GM21526 (cell line): ENCODE results near the gene ADAMTS13.

Experiments
- ATAC-seq: cut with Tn5 transposase; IDR thresholded peaks from one replicate; pipeline ENCODE4 v1.9.1; 2021; ENCODE audit warnings: moderate library complexity; ENCODE audit not compliant: unreplicated experiment, low FRiP score

ADAMTS13 gene

DNA sequence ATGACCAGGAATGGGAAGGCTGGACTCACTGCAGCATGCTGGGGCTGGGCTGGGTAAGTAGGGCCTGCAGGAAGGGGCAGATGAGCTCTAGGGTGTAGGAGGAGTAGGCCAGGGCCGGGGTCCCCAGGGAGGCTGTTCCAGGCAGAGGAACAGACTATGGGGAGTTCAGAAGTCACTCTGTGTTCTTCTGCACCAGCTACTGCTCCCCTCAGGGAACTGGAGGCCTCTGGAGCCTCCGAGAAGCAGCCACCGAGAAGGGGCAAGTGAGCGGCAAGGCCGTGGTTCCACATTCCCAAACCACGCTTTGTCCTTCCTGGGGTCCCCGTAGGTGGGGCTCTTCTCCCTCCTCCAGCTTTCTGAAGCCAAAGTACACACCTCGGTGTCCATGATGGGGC lies 65.2 kb downstream of the ADAMTS13 start:
- no peak for ATAC-seq

DNA sequence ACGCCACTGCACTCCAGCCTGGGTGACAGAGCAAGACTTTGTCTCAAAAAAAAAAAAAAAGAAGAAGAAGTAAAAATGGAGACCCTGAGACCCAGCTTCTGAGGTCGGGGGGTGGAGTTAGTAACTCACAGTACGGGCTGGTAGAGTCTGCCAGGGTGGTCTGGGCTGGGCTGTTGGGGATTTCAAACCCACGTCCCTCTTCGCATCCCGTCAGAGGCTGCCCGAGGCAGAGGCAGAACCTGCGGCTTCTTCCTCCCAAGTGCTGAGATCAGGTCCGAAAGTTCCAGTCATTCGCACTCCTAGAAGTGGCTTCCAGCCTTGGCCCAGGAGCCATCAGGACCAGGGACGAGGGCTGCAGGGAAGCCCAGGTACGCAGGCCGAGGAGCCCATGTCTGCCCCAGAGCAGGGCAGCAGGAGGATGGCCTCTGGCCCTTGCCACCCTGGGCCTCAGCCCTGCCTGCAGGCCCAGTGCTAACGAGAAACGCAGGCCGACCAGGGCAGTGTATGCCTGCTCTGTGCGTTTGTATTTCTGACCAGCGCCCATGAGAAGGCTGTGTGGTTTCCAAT lies 66.6 kb downstream of the ADAMTS13 start:
- ATAC-seq = no peak

DNA sequence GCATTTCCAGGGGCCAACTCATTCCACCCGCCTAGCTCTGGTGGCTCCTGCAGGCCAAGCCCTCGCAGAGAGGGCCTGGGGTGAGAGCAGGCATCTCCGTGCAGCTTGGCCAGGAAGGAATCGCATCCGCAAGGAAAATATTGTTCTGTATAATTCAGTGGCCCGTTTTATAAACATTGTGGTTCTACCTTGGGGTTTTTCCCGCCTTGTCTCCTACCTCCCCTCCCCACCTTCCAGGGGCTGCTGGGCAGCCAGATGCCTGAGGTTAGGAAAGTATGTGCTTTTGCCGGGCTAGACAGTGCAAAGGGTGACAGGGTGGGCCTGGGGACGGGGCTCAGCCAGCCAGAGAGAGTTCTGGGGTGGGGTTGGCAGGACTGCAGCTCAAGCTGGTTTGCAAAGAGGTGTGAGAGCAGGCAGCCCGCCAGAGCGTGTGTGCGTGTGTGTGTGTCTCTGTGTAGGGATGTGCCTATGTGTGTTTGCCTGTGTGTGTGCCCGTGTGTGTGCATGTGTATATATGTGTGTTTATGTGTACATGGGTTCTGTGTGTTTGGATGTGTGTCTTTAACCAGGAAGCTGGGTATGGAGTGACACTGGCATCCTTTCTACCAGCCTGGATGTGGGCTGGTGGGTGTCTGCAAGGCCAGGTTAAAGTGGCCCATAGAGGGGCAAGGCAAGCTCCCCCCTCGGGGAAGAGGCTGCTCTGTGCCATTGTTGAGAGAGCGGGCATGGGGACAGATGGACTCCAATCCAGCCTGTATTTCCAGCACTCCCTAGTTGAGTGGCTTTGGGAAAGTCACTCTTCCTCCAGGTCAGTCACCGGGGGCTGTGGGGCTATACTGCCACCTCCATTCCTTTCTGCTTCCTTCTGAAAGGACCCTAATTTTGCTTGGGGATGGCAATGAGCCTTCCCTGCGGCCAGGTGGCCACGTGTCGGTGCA lies 67.4 kb downstream of the ADAMTS13 start:
- no peak for ATAC-seq

DNA sequence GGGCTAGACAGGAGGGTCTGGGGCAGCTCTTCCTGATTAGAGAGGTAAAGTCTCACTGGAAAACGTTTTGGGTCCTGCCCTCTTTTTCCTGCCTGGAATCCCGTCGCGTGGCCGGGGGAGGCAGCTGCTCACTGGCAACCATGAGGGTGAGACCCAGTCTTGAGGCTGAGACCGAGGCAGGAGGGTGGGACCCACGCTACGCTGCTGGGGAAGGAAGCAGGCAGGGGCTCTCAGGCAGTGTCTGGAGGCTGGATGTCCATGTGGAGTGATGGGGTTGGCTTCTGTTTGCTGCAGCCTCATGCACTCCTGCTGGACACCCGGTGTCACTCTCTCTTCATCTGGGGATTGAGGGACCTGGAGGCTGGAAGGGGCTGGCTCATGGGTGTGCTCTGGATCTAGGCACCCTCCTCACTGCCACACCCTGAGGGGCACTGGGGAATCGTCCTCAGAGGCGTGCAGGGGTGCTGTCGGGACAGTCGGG lies 68.1 kb downstream of the ADAMTS13 start:
- ATAC-seq = no peak

DNA sequence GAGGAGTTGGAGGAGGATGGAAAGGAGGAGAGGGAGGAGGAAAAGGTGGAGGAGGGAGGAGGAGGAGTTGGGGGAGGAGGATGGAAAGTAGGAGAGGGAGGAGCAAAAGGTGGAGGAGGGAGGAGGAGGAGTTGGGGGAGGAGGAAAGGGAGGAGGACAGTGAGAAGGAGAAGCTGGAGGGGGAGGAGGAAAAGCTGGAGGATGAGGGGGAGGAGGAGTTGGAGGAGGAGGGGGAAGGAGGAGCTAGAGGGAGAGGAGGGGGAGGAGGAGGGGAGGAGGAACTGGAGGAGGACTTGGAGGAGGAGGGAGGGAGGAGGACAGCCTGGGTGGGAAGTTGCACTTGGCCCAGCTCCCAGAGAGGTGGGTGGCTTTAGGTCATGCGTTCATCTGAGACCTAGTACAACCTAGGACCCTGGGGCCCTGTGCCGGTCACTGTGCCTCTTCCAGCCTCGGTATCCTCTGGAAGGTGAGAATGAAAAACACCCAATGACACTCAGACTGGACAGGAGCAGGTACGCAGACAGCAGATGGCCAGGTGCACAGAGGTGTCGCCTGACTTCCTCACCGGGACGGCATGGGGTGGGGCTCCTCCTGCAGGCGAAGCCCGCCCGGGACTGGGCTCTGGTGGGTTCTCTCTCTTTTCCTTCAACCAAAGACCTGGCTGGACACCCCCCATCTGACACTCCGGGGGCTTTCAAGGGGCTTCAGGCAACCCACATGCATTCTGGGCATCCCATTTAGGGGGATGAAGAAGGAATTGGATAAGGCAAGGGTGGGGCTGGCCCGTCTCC lies 68.9 kb downstream of the ADAMTS13 start:
- ATAC-seq = no peak

DNA sequence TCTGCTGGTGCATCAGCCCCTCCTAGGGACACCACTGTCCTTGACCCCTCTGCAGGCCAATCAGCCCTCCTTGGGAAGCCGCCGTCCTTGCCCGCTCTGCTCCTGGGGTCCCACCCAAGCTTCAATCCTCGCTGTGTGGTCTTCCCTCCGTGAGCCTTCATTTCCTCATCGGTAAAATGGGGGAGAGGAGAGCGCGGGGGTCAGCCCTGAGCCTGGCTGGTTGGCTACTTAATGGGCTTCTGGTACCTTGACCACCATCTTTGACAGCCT lies 69.4 kb downstream of the ADAMTS13 start:
- no peak for ATAC-seq

DNA sequence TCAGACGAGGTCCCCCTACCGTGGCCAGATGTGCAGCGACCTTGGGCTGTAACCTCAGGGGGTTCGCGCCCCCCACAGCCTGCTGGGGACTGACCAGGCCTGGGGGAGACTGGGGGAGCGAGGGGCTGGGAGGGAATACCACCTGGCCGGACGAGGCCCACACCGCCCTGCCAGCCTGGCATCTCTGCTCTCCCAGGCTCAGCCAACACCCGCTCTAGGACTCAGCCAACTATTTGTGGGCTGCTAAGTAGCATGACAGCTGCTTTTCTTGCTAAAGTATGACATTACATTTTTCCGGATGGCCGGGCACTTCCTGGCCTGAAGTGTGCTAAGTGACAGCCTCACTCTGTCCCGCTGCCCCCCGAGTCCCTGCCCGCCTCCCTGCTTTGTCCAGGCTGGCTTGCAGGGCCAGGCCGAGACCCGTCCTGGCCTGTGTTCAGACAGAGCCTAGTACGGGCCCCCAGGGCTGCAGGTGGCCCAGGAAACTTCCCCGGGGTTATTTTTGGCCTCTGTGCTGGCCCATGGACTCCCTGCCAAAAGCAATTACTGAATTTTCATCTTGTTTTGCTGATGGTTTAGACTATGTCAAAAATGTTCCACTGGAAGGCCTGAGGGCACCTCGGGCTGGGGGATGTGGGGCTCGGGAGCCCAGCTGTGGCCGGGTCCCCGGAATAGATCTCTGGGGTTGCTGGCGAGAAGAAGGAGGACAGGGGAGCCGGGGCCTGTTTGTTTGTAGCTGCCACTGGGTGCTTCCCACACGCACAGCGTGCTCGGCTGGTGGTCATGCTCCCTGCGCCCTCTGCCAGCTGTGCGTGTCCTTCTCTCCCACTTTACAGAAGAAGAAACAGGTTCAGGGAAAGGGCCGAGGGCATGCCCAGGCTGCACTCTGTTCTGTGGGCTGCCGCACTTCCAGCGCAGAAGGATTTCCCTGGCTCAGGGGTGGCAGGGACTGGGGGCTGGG lies 70.2 kb downstream of the ADAMTS13 start:
- ATAC-seq = no peak

DNA sequence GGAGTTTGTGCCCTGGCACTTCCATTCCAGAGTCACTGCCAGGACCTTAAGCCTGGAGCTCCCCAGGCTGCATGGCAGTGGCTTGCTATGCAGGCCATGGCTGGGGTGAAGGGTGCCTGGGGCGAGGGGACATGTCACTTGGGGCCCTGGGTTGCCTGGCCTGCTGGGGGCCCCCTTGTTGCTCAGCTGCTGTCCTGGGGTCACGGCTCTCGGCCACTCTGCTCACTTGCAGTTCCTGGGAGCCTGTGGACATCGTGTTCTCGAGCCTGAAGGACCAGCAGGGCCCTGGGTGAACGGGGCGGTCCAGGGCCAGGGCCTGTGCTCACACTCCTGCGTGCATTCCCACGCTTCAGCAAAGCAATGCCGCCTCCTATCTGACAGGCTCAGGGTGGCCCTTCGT lies 71.3 kb downstream of the ADAMTS13 start:
- no peak for ATAC-seq

DNA sequence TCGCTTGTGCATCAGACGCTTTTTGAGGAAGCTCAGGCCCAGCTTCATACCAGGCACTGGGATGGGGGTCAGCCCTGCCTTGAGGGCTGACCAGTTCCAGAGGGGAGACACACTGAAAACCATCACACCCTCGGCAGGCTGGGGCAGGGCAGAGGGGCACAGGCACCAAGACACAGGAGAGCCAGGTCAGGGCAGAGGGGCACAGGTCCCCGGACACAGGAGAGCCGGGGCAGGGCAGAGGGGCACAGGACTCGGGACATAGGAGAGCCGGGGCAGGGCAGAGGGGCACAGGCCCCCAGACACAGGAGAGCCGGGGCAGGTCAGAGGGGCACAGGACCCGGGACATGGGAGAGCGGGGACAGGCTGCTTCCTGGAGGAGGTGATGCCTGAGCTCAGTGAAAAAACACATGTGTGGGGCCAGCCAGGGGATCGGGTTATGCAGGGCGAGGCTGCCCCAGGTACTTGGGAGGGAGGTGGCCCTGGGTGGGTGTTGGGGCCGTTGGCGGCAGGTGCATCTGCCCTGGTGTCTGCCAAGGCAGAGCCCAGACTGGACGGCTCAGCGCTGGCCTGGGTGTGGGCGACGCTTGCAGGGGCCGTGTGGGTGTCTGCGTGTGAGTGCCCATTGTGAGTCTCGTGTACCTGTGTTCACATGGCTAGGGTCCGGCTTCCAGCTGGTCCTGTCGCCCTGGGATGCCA lies 71.8 kb downstream of the ADAMTS13 start:
- ATAC-seq = no peak

DNA sequence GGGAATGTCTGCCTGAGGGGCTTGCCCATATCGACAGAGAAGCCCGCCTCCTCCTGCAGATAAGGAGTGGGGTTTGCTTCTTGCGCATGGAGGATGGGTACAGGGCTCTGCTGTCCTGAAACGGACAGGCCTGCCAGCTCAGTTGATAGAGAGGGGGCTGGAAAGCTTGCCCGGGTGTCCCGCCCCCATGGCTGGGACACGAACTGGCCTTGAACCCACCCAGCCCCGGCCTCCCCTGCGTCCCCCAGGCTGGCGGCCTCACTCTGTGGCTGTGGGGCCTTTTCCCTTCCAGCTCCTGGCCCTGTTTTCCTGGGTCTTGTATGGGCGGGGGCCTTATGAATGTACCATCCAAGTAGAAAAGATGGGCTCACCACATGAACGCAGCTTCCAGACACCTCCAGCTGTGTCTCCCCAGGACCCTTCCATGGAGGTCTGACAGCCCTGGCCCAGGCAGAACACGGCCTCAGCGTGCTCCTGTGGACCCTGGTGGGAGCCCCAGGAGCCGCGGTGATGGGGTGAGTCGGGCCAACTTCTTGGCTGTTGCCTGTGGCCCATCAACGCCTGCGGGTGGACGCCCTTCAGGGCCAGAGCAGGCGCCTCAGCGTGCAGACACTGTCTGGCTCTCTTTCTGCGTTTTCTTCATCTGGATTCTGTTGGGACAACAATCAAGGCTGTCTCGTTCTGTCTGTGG lies 72.6 kb downstream of the ADAMTS13 start:
- no peak for ATAC-seq

DNA sequence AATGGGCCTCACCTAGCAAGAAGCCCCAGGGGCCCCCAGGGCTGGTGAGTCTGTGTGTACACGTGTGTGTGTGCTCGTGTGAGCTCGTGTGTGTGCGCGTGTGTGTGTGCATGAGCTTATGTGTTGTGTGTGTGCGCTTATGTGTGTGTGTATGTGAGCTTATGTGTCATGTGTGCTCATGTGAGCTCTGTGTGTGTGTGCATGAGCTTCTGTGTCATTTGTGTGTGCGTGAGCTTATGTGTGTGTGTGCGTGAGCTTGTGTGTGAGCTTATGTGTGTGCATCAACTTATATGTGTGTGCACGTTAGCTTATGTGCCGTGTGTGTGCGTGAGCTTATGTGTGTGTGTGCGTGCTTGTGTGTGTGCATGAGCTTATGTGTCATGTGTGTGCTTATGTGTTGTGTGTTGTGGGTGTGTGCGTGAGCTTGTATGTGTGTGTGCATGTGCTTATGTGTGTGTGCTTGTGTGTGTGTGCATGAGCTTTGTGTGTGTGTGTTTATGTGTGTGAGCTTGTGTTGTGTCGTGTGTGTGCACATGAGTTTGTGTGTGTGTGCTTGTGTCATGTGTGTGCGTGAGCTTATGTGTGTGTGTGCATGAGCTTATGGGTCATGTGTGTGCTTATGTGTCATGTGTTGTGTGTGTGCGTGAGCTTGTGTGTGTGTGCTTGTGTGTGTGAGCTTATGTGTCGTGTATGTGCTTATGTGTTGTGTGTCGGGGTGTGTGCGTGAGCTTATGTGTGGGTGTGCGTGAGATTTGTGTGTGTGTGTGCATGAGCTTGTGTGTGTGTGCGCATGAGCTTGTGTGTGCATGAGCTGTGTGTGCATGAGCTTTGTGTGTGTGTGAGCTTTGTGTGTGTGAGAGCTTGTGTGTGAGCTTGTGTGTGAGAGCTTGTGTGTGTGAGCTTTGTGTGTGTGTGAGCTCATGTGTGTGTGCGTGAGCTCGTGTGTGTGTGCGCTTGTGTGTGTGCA lies 73.4 kb downstream of the ADAMTS13 start:
- ATAC-seq = no peak

DNA sequence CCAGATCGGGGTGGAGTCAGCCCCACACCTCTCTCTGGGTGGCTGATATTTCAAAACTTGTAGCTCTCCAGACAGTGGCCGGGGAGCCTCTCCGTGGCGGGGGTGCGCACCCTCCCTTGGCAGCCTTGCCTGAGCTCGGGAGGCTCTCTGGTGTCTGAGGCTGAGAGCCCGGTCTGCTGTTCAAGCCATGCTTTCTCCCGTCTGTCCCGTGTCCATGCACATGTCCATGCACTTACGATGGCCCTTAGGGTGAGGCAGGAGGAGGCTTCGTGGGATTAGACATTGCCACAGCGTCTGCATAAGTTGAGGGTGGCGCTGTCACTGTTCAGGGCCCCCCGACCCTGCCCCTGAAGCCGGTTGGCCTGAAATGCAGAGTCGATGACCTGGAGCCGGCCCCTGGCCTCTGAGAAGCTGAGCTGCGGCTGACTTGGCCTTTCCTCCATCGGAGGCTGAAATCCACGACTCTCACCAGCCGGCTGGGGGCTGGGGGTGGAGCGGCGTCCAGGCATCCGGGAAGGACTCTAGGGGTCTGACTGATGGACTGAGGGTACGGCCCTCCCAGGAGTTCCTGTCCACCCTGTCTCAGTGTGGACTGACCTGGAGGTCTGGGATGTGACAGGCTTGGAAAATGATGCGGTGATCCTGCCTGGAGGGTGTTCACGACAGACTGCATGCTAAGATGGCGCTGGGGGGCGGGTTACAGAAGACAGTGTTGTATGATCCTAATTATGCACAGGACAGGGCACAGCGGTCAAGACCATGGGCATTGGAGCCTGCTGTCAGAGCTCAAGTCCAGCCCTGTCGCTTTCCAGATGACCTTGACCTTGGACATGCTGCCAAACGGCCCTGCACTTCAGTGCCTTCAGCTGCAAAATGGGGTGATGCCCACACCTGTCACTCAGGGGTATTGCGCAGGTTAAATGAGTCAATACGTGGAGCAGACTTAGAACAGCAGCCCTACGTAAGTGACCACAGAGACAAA lies 75.0 kb downstream of the ADAMTS13 start:
- no peak for ATAC-seq

DNA sequence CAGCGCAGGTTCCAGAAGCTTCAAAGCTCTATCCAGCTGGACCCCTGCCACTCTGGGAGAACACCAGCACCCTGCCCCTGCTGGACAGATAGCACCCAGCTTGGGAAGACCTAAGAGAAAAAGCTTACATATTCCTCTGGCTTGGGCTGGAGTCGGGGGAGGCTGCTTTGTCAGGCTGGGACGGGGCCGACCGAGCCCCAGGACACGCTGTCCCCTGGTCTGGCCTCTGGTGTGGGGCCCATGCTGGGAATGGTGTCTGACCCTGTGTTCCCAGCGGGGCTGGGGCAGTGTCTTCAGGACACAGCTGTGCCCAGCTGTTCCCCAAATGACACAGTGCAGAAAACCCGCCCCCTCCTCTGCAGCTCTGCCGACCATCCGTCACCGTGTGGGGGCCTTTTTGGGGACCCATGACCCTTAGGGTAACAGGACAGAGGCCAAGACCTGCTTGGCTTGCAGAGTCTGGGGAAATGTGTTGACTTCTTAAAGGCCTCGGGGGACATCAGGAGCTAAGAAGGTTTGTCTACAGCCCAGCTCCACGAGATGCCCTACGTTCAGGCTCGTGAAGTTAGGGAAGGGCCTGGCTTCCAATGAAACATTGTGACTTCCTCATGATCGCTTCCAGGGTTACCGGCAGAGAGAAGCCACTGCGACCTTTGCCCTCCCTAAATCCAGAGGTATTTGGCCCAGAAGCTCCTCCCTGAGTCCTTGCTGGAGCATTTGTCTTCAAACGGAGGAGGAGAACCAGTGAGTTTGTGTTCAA lies 77.1 kb downstream of the ADAMTS13 start:
- no peak for ATAC-seq

DNA sequence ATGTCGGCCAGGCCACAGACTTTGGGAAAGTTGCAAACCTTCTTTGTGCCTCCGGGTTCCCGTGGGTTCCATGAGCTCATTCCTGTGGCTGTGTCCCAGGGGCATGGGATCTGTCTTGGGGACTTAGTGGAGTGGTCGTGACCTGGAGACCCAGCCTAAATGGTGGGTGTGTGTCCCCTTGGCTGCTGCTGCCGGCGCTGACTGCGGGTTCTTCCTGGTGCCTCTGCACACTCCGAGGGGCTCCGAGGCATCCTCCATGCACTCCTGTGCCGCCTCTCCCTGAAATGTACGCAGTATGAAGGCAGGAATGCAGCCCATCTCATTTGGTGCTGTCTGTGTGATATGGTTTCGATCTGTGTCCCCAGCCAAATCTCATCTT lies 77.7 kb downstream of the ADAMTS13 start:
- ATAC-seq = no peak

DNA sequence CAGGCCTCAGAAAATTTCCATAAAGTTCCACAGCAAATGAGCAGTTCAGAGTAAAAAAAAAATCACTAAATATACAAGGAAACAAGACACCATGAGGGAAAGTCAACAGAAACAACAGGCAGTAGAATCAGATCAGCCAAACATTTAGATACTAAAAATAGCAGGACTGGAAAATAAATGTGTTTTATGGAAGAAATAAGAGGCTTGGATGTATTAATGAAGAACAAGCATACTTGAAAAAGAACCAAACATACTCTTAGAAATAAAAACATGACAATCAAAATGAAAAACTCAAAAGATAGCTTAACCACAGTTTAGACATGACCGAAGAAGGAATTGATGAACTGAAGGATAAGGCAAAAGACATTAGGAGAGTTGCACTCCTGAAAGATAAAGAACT lies 79.9 kb downstream of the ADAMTS13 start:
- ATAC-seq = no peak

DNA sequence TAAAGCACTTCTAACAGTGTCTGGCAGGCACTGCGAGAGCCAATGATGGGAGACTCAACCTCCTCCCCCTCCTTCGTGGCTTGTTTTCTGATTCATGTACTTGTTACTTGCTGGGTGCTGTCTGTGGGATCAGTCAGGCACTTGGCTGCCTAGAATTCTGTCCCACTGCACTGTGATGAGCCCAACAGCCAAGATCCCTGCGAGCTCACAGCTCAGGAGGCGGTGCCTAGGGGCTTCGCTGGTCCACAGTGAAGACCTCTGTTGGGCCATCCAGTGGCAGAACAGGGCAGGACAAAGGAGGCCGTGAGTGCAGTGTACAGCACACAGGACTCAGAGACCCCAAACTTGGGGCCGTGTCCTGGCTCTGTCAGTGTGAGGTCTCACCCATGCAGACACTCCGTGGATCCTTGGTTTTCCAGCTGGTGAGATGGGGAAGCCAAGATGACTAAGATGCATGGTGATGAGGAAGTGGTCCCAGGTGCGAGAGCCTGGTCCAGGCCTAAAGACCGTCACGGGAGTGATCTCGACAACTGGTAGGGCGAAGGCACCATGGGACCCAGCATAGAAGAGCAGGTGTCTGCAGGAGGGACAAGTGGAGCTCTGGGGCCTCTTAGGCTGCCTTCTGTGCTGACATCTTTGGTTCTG lies 83.1 kb downstream of the ADAMTS13 start:
- ATAC-seq = no peak
